RPMI7951 (cell line): ENCODE data around the gene ZNF681. TPM values are rescaled to one million over a fixed set of nuclear protein-coding genes. Genes with fewer than 3 reads are reported as not detected.
"Not testable (repeated sequence)": the region's sequence is repeated elsewhere in the genome, so short reads cannot be mapped to it uniquely, and the experiment has no call there.

Experiments used
- DNase-seq: peaks from one replicate; pipeline ENCODE4 v3.0.0-alpha.2; 2012; ENCODE audit warnings: low read depth
- total RNA-seq: library from RNA; depleted of rRNA; stranded (reverse); fragments of >200 nt; shearing (Covaris generic); gene quantifications from 2 replicates; pipeline ENCODE4 v1.2.3, GENCODE V29; 2014; rRNA removed

ZNF681 gene
- total RNA-seq, 1 experiment from 2014 or later, result 3.8 TPM

GRCh38 chr19:23692937-23693336 lies 65.8 kb downstream of the ZNF681 start:
- not testable (repeated sequence) for DNase-seq

Other genes with a start within 250 kb of the ZNF681 start
- gene ZNF675, start 71.7 kb downstream of the ZNF681 start, total RNA-seq, result 14.1 and 18.4 TPM in 2 replicates
- gene ZNF726, start 156.0 kb upstream of the ZNF681 start, total RNA-seq, result 4.9 and 8.3 TPM in 2 replicates